ENCODE measurements around the gene RND1.

Gene RND1

DNA sequence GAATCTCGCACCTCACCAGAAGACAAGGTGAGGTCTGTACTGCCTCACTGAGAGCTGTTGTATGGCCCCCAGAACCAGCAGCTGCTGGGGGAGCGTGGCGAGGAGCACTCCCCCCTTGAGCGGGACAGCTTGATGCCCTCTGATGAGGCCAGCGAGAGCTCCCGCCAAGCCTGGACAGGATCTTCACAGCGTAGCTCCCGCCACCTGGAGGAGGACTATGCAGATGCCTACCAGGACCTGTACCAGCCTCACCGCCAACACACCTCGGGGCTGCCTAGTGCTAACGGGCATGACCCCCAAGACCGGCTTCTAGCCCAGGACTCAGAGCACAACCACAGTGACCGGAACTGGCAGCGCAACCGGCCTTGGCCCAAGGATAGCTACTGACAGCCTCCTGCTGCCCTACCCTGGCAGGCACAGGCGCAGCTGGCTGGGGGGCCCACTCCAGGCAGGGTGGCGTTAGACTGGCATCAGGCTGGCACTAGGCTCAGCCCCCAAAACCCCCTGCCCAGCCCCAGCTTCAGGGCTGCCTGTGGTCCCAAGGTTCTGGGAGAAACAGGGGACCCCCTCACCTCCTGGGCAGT lies 38.1 kb downstream of the RND1 start:
- TF ChIP-seq EGR1 (IDR thresholded peaks at IDR 0.05) (no peak), ZBTB7A (IDR thresholded peaks at IDR 0.05; ENCODE audit: low read depth) (no peak), CEBPB (IDR thresholded peaks at IDR 0.05) (no peak), TCF12 (IDR thresholded peaks at IDR 0.05; ENCODE audit: low read depth) (no peak), NFIC (IDR thresholded peaks at IDR 0.05) (no peak), RAD21 (IDR thresholded peaks at IDR 0.05; ENCODE audit: low read depth) (no peak)
- TF ChIP-seq, protein P1, sequence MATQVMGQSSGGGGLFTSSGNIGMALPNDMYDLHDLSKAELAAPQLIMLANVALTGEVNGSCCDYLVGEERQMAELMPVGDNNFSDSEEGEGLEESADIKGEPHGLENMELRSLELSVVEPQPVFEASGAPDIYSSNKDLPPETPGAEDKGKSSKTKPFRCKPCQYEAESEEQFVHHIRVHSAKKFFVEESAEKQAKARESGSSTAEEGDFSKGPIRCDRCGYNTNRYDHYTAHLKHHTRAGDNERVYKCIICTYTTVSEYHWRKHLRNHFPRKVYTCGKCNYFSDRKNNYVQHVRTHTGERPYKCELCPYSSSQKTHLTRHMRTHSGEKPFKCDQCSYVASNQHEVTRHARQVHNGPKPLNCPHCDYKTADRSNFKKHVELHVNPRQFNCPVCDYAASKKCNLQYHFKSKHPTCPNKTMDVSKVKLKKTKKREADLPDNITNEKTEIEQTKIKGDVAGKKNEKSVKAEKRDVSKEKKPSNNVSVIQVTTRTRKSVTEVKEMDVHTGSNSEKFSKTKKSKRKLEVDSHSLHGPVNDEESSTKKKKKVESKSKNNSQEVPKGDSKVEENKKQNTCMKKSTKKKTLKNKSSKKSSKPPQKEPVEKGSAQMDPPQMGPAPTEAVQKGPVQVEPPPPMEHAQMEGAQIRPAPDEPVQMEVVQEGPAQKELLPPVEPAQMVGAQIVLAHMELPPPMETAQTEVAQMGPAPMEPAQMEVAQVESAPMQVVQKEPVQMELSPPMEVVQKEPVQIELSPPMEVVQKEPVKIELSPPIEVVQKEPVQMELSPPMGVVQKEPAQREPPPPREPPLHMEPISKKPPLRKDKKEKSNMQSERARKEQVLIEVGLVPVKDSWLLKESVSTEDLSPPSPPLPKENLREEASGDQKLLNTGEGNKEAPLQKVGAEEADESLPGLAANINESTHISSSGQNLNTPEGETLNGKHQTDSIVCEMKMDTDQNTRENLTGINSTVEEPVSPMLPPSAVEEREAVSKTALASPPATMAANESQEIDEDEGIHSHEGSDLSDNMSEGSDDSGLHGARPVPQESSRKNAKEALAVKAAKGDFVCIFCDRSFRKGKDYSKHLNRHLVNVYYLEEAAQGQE (IDR thresholded peaks at IDR 0.05; ENCODE audit: low read depth): no peak
- TF ChIP-seq, protein P2, sequence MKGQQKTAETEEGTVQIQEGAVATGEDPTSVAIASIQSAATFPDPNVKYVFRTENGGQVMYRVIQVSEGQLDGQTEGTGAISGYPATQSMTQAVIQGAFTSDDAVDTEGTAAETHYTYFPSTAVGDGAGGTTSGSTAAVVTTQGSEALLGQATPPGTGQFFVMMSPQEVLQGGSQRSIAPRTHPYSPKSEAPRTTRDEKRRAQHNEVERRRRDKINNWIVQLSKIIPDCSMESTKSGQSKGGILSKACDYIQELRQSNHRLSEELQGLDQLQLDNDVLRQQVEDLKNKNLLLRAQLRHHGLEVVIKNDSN (IDR thresholded peaks at IDR 0.05): no peak

DNA sequence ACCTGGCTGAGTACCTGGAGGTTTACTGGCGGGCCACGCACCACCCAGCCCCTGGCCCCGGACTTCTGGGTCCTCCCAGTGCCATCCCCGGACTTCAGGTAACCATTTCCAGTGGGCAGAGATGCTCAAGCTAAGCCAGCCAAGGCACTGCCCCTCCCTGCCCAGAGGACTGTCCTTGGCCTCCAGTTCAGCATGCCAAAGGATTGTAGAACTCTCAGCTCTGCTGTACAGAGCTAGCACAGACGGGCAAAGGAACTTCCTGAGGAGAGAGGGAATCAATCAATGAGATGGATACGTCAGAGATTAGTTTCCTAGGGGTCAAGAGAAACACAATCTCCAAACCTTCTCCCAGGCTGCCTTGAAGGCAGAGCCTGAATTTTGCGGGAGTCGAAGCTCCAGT lies 38.6 kb downstream of the RND1 start:
- TF ChIP-seq RAD21 (IDR thresholded peaks at IDR 0.05; ENCODE audit: low read depth) (no peak), CEBPB (IDR thresholded peaks at IDR 0.05) (no peak), TCF12 (IDR thresholded peaks at IDR 0.05; ENCODE audit: low read depth) (no peak), ZBTB7A (IDR thresholded peaks at IDR 0.05; ENCODE audit: low read depth) (no peak)

DNA sequence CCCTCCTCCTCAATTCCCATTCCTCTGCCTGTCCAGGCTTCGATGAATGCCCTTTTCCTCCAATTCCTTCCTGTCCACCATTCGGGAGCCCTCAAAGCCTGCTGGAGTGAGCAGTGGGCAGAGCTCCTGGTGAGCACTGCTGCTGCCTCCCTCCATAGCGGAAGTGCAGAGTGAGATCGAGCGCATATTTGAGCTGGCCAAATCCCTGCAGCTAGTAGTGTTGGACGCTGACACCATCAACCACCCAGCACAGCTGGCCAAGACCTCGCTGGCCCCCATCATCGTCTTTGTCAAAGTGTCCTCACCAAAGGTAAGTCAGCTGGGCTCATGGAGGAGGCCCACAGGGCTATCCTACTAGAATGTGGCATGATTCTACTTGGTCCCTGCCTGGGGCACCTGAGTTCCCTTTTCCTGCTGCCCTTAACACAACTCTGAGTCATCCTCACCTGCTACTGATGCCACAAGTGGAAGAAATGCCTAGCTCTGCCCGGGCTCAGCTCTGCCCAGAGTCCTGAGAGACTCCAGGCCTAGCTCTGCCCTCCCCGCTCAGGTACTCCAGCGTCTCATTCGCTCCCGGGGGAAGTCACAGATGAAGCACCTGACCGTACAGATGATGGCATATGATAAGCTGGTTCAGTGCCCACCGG lies 39.3 kb downstream of the RND1 start:
- TF ChIP-seq TEAD4 (IDR thresholded peaks at IDR 0.05) (no peak), ZBTB7A (IDR thresholded peaks at IDR 0.05; ENCODE audit: low read depth) (no peak), RAD21 (IDR thresholded peaks at IDR 0.05; ENCODE audit: low read depth) (no peak), CREB1 (IDR thresholded peaks at IDR 0.05; ENCODE audit: low read depth) (no peak), EGR1 (IDR thresholded peaks at IDR 0.05) (no peak), TAF1 (IDR thresholded peaks at IDR 0.05; ENCODE audit: low read depth) (no peak), EP300 (IDR thresholded peaks at IDR 0.05; ENCODE audit: borderline replicate concordance) (no peak), YY1 (IDR thresholded peaks at IDR 0.05; ENCODE audit: low read depth) (no peak), FOXM1 (IDR thresholded peaks at IDR 0.05; ENCODE audit: borderline replicate concordance, low read depth) (no peak), CEBPB (IDR thresholded peaks at IDR 0.05) (no peak), NFIC (IDR thresholded peaks at IDR 0.05) (no peak), TCF12 (IDR thresholded peaks at IDR 0.05; ENCODE audit: low read depth) (no peak)
- TF ChIP-seq, protein P1 (IDR thresholded peaks at IDR 0.05; ENCODE audit: low read depth): no peak
- TF ChIP-seq, protein P2 (IDR thresholded peaks at IDR 0.05): no peak
- TF ChIP-seq, protein P3, sequence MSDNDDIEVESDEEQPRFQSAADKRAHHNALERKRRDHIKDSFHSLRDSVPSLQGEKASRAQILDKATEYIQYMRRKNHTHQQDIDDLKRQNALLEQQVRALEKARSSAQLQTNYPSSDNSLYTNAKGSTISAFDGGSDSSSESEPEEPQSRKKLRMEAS (IDR thresholded peaks at IDR 0.05): no peak

DNA sequence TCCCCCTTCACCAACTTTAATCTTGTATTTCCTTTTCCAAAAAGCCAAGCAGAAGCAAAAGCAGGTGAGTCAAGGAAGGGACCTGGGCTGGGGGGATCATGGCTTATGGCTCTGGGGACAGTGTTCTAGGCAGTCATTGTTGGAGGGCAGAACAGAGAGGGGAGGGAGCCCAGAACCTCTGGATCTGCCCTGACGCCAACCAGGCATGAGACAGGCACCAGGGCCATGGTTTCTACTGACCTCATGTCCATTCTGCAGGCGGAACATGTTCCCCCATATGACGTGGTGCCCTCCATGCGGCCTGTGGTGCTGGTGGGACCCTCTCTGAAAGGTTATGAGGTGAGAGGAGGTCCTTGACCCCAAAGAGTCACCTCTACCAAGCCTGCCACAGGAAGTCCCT lies 40.8 kb downstream of the RND1 start:
- TF ChIP-seq, protein P3 (IDR thresholded peaks at IDR 0.05): no peak
- TF ChIP-seq CEBPB (IDR thresholded peaks at IDR 0.05) (no peak), EP300 (IDR thresholded peaks at IDR 0.05; ENCODE audit: borderline replicate concordance) (no peak), YY1 (IDR thresholded peaks at IDR 0.05; ENCODE audit: low read depth) (no peak)
- TF ChIP-seq, protein P2 (IDR thresholded peaks at IDR 0.05): no peak

DNA sequence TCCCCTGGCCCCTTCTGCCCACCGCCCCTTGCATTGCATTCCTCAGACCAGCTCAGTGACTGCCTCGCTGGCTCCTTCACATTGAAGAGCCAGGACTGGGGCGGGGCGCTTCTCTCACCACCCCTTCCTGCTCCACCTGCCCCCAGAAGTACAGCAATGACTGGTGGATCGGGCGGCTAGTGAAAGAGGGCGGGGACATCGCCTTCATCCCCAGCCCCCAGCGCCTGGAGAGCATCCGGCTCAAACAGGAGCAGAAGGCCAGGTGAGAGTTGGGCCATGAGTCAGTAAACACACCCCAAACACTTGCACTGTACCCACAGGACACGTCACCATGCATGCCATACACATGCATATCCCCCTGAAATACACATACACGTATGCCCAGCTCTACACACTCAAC lies 41.6 kb downstream of the RND1 start:
- TF ChIP-seq, protein P3 (IDR thresholded peaks at IDR 0.05): no peak
- TF ChIP-seq CREB1 (IDR thresholded peaks at IDR 0.05; ENCODE audit: low read depth): no peak
- TF ChIP-seq, protein P2 (IDR thresholded peaks at IDR 0.05): no peak
- TF ChIP-seq YY1 (IDR thresholded peaks at IDR 0.05; ENCODE audit: low read depth): no peak
- no peak for TF ChIP-seq TEAD4 (IDR thresholded peaks at IDR 0.05)
- no peak for TF ChIP-seq NFIC (IDR thresholded peaks at IDR 0.05)
- TF ChIP-seq CEBPB (IDR thresholded peaks at IDR 0.05): no peak
- no peak for TF ChIP-seq FOXM1 (IDR thresholded peaks at IDR 0.05; ENCODE audit: borderline replicate concordance, low read depth)
- no peak for TF ChIP-seq ZBTB7A (IDR thresholded peaks at IDR 0.05; ENCODE audit: low read depth)
- no peak for TF ChIP-seq TCF12 (IDR thresholded peaks at IDR 0.05; ENCODE audit: low read depth)
- TF ChIP-seq, protein P1 (IDR thresholded peaks at IDR 0.05; ENCODE audit: low read depth): no peak
- TF ChIP-seq TAF1 (IDR thresholded peaks at IDR 0.05; ENCODE audit: low read depth): no peak
- no peak for TF ChIP-seq EGR1 (IDR thresholded peaks at IDR 0.05)
- TF ChIP-seq EP300 (IDR thresholded peaks at IDR 0.05; ENCODE audit: borderline replicate concordance): no peak
- no peak for TF ChIP-seq RAD21 (IDR thresholded peaks at IDR 0.05; ENCODE audit: low read depth)

Measured in Ishikawa (cell line).